Right renal pelvis (tissue), 4 donors: Measurements from ENCODE around the gene ATXN1. TPM values are rescaled to one million over a fixed set of nuclear protein-coding genes. Genes with fewer than 3 reads are reported as not detected.

Experiments
- DNase-seq, 4 donors: peaks; one replicate each; pipeline ENCODE4 v3.0.0-alpha.2; 2013; ENCODE audit warnings: low read depth in 4 of 4, low spot score in 3 of 4, missing footprints in 1 of 4
- polyA plus RNA-seq, 4 donors: library from polyadenylated mRNA; unstranded; fragments of 120-200 nt; gene quantifications; one replicate each; pipeline ENCODE4 v1.2.1, GENCODE V29; 2013; ENCODE audit not compliant: insufficient read length in 4 of 4

ATXN1 gene
- polyA plus RNA-seq, 4 donors, result 17.2 to 22.0 (median 20.8) TPM

DNA sequence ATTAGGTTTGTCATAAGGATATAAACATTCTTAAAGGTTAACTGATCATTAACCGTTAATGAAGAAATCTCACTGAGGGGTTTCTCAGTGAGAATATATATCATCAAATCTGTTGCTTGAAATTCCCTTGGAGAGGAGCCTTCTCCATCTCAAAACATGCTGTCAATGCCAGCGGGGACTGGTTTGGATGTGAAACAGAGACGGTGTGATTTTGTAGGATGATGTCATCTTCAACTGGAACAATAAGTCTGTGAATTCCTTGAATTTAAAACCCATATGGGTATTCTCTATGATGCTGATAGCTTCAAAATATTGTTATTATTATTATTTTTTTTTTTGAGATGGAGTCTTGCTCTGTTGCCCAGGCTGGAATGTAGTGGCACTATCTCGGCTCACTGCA is 447.0 kb downstream of the ATXN1 start:
- no peak for DNase-seq

DNA sequence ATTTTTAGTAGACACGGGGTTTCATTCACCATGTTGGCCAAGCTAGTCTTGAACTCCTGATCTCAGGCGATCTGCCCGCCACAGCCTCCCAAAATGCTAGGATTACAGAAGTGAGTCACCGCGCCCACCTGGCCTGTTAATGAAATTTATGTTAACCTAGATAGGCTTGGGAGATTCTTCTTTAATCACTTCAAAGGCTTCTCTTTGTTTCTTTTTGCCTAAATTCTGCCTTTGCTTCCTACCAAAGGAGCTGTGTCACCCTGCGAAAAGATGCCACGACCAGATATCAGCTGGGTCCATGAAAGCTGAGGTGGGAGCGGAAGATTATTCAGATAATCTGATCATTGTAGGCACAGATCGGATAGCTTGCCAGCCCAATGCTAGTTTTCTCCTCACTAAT is 447.5 kb downstream of the ATXN1 start:
- DNase-seq, result no peak

GRCh38 chr6:16311763-16312162 is 449.5 kb downstream of the ATXN1 start:
- DNase-seq, result no peak

DNA sequence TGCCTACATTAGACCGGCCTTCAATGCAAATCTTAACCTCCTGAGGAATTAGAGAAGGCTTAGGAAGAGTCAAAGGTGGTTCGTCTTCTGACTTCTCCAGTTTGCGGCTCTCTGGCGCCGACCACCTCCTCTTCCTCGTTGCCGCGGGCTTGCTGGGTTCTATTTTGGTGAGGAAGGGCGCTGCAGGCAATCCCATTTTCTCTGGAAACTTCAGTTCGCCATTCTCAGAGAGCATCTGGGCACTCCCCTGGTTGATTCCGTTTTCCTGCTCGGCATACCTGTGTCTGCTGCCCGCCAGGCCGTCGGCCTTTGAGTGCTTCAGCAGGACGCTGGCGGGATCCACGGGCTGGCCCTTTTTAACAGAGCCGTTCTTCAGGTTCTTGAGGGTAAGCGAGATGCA is 454.9 kb downstream of the ATXN1 start:
- DNase-seq, result no peak

DNA sequence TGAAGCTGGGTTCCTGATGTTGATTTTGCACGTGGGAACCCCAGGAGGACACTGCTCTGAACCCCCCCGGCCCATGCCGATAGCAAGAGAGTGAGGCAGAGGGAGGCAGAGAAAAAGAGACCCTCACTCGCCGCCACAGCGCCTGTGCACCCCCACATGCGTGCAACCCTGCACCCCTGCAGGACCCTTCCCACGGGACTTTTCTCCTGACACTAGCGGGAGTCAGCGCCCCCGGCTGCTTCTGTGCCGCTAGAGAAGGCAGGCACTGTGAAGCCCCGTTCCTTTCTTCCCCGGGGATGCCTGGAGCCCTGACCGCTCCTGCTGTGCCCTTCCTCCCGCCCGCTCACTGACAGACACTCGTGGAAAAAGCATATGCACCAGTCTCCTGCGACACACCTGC is 455.5 kb downstream of the ATXN1 start:
- no peak for DNase-seq

- DNase-seq, result no peak
Measured at GRCh38 chr6:16305246-16305725, 456.0 kb downstream of the ATXN1 start.

DNA sequence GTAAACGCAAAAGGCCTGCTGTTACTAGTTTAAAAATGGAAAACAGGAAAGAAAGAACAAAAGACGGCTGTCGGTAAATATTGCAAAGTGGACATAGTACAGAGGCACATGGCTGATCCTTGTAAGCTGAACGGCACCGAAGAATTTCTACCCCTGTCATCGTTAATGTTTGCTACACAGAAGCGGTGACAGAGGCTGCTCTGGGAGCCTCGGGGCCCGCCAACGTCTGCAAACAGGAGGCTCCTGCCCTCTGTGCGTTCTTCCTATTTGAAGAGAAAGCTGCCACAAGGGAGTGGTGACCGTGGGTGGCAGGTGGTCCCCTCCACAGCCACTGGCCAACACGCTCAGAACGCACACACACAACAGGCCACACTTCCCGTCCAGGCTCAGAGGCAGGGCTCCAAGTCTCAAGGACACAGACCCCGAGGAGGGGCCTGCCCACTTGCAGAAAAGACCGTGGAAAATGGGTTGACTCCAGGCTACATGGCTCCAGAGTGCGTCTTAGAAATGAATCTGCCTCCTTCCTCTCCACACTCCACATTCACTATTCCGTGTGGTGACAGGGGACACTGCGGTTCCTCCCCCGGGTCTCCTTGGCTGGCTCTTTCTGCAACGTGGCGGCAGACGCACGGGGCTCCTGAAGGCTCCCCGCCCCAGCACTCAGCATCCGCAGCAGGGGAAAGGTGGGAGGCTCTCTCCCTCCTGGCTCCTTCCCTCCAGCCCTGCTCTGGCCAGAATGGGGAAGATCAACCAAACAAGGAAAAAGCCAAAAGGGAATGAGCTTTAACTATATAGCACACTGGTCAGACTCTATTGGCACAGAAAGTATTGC is 458.3 kb downstream of the ATXN1 start:
- no peak for DNase-seq

DNA sequence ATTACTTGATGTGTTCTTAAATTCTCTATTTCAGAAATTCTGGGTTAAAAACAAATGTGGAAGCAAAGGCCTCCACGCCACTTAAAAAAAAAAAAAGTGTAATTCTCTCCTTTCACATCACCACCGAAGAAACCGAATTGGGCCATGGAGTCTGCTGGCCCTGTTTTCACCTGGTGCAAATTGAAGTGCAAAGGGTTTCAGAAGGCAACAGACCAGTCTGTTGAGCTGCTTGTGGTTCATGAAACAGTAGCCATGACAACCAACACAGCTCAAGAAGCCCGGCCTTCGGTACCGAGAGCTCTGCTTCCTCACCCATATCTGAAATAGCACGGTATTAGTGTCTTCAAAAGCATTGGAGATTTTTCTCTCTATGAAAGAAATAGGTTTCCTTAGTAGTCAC is 459.7 kb downstream of the ATXN1 start:
- no peak for DNase-seq

DNA sequence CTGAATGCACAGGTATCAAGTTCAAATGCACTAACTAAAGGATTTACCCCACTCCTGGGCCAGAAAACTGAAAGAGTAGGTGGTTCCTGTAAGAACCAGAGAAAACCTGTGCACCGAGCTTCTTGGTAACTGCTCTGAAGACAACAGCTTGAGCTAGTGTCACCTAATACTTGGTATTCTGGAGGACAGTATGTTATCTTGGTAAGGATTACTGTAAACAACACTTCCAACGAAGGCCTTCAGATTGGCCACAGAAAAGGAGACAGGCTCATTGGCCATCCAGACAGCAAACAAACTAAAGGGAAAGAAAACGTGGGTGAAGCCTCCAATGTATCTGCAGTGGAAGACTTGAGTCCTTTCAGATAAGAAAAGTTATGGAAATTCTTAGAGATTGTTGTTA is 461.4 kb downstream of the ATXN1 start:
- DNase-seq, result no peak

- no peak for DNase-seq
Measured at GRCh38 chr6:16296061-16296670, 465.1 kb downstream of the ATXN1 start.

GRCh38 chr6:16295471-16295870 is 465.8 kb downstream of the ATXN1 start:
- DNase-seq, result no peak

- DNase-seq, result no peak
Measured at GRCh38 chr6:16295060-16295459, 466.2 kb downstream of the ATXN1 start.

DNA sequence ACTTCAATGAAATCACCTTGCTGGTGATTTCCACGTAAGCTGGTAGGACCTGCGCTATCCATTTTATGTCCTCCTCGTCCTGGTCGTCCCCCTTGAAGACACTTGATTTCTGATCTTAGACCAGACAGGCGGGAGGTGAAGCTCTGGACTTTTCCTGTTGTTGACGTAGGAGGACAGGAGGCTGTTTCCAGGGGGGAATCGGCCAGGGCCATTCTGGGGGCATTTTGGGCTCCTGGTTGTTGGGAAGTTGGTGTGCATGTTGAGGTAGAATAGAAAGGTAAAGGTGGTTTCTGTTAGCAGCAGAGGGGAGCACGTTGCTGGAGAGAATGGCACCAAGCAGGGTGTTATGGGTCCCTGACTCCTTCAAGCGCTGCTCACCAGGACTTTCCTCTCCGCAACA is 466.9 kb downstream of the ATXN1 start:
- DNase-seq, result no peak

DNA sequence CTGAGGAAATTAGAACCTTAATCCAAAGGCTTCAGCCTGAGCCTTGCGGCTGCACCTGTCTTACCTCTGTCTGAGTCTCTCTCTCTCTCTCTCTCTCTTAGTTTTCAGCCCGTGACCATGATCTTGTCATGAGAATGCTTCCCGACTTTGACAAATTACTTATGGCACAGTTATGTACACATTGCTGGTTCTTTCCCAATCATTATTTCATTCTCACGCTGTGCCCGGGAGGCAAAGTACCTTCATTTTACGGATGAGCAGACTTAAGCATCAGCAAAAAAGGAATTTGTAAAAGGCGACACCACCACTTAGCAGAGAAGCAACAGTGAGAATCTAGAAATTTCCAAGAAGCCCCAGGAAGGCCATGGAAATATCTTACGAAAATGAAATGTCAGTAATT is 468.3 kb downstream of the ATXN1 start:
- no peak for DNase-seq

DNA sequence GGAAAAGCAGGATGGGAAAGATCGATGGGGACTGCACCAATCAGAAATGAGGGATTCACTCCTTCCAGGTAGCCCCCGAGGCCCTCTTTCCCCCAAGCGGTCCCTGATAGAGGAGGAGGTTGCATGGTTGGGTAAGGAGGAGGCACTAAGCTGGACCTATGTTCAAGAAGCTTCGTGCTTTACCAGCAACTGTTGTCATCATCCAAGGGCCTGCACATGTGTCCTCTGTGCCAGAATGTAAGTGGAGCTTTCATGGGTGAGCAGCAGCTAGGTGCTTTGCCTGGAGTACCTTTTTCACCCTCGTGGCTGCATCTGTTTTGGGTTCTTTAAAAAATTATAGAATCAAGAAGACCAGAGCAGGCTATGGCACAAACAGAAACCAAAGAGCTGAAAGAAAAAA is 468.8 kb downstream of the ATXN1 start:
- DNase-seq, result no peak

DNA sequence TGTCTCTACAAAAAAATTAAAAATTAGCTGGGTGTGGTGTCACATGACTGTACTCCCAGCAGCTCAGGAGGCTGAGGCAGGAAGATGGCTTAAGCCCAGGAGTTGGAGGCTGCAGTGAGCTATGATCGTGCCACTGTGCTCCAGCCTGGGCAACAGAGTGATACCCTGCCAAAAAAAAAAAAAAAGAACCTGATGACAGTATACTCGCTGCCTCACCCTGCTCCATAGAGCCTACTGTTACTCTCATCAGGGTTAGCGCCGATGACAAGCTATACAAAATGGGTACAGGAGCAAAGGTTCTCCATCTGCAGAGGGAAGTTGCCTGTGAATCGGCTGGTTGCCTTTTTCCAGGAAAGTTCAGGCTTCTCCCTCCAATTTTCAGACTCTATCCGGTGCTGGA is 469.5 kb downstream of the ATXN1 start:
- DNase-seq, result no peak

DNA sequence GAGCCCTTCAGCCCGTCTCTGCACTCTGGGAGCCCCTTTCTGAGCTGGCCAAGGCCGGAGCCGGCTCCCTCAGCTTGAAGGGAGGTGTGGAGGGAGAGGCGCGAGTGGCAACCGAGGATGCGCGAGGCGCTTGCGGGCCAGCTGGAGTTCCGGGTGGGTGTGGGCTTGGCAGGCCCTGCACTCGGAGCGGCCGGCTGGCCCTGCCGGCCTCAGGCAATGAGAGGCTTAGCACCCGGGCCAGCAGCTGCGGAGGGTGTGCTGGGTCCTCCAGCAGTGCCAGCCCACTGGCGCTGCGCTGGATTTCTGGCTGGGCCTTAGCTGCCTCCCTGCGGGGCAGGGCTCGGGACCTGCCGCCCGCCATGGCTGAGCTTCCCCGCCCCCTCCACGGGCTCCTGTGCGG is 473.1 kb downstream of the ATXN1 start:
- DNase-seq, result no peak

DNA sequence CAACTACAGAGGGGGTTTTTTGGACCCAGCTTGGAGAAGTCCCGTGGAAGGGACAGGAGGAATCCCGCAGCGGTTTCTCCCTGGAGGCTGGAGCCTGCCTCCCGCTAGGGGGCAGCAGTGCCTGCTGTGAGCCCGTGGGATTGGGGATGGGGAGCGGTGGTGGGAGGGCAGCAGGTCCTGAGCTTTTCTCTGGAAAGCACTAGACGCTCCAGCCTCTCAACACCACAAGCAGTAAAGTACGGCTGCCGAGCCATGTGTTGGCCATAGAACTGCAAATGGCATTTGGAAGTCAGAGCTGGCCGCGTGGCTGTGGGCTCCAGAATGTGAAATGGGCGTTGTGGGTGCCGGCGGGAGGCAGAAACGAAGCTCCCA is 475.1 kb downstream of the ATXN1 start:
- peak in 2 of 4 donors; percentile 33 to 47 for DNase-seq

DNA sequence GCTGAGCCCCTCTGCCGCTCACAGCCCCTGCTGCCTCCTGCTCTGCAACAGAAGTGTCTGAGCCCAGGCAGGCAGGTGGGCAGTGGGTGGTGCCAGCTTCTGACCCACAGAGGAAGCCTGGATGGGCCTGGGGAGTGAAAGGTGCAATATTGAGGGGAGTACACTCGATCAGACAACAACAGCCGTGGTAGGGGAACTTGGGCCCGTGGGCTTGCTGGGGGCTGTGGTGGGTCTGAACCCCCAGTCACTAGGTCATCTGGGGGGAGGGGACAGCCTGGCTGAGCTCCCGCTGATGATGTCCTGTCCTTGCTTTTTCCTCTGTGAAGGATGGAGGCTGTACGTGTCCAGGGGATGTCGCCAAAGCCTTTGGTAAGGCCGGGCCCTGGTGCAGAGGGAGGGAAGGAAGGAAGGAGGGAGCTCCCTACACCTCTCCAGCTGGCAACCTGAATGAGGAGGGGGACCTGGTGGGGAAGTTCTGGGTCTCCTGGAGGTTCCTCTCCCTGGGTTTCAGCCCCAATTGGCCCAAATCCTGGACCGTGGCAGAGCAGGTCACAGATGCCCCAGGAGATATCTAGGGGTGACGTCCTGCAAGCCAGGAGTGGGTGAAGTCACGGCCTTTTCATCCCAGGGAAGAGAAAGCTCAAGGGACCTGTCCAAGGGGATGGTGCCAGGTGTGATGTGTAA is 475.7 kb downstream of the ATXN1 start:
- DNase-seq, result no peak

DNA sequence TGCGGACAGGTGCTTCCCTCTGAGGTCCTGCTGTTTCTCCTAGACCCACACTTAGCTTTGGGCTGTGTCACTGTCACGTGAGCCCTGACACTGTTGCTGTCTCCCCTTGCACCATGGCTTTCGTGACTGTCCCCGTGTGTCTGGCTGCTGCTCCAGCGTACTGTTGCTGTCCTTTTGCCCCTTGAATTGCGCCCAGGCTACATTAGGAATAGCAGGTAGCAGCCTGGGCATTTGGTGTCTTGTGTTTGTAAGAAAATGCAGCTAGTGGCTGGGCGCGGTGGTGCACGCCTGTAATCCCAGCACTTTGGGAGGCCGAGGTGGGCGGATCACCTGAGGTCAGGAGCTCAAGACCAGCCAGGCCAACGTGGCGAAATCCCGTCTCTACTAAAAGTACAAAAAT is 476.8 kb downstream of the ATXN1 start:
- no peak for DNase-seq

DNA sequence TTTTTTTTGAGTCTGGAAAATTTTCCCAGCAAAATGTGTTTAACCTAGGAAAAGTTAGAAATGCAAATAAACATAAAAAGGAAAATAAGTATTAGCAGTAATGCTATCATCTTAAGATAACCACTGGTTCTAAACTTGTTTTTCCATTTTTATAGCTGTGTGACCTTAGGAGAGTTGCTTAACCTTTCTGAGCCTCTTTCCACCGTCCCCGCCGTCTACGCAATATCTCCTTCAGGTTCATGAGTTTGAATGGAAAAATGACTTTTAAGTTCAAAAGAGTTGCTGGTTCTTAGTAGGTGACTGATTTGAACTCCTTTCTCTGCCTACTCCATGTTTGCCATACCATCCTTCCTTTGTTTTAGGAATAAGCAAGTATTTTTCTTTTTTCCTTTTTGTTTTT is 478.9 kb downstream of the ATXN1 start:
- DNase-seq, result no peak

- no peak for DNase-seq
Measured at GRCh38 chr6:16279243-16279642, 482.0 kb downstream of the ATXN1 start.
